Omental fat pad (tissue), 4 donors: ENCODE data around the gene FAF2. TPM values are rescaled to one million over a fixed set of nuclear protein-coding genes. Genes with fewer than 3 reads are reported as not detected.

ENCODE experiments used
- ATAC-seq: fragments of 150-250 bp; one replicate; pipeline ENCODE4 v1.9.1; 2016; ENCODE audit warnings: mild to moderate bottlenecking, moderate library complexity; ENCODE audit not compliant: low FRiP score
- DNase-seq: peaks from one replicate; pipeline ENCODE4 v3.0.0-alpha.2; 2019; ENCODE audit warnings: low spot score
- CTCF ChIP-seq, 3 donors: fragments of 450-650 bp; IDR thresholded peaks; one replicate each; pipeline ENCODE4 v1.5.1; 2016 to 2017; ENCODE audit warnings: antibody characterized with exemption in 3 of 3, mild to moderate bottlenecking in 3 of 3, moderate library complexity in 2 of 3
- total RNA-seq, 4 donors: library from RNA; depleted of rRNA; stranded (reverse); fragments of >200 nt; gene quantifications; one replicate each; pipeline ENCODE4 v1.1.0, GENCODE V29; 2016

Gene FAF2
- total RNA-seq, 4 donors from 2014 or later: 27.6 to 31.1 (median 27.8) TPM

GRCh38 chr5:176515396-176515795, 67.2 kb downstream of the FAF2 start:
- TF ChIP-seq CTCF (IDR thresholded peaks at IDR 0.05): no peak
- ATAC-seq (no peak), DNase-seq (no peak)

- TF ChIP-seq CTCF (IDR thresholded peaks at IDR 0.05): no peak
- no peak for ATAC-seq
- DNase-seq: no peak
Measured at GRCh38 chr5:176517053-176517661, 69.0 kb downstream of the FAF2 start.

GRCh38 chr5:176519810-176520720, 71.9 kb downstream of the FAF2 start:
- no peak for TF ChIP-seq CTCF (IDR thresholded peaks at IDR 0.05)
- no peak for DNase-seq
- ATAC-seq: no peak

- no peak for TF ChIP-seq CTCF (IDR thresholded peaks at IDR 0.05)
- DNase-seq (no peak), ATAC-seq (no peak)
Measured at GRCh38 chr5:176521286-176521685, 73.1 kb downstream of the FAF2 start.

- ATAC-seq (no peak), DNase-seq (no peak)
- no peak for TF ChIP-seq CTCF (IDR thresholded peaks at IDR 0.05)
Measured at GRCh38 chr5:176521699-176522263, 73.6 kb downstream of the FAF2 start.

- ATAC-seq (no peak), DNase-seq (no peak)
- TF ChIP-seq CTCF (IDR thresholded peaks at IDR 0.05): no peak
Measured at GRCh38 chr5:176524138-176524537, 76.0 kb downstream of the FAF2 start.
